GM12878 (cell line): ENCODE measurements around the gene RSPH10B2. TPM values are rescaled to one million over a fixed set of nuclear protein-coding genes. Genes with fewer than 3 reads are reported as not detected.

Source experiments
- ASH2L ChIP-seq: fragments of 300-600, 200-600 bp; sonication (generic); IDR thresholded peaks from 2 replicates; pipeline ENCODE4 v1.6.1; 2017; ENCODE audit warnings: low read depth, mild to moderate bottlenecking, borderline replicate concordance
- ATF2 ChIP-seq: IDR thresholded peaks from 2 replicates; pipeline ENCODE4 v1.6.1; 2012; ENCODE audit warnings: low read length, inconsistent platforms
- BHLHE40 ChIP-seq, 2 experiments: fragments of 450-650 bp in 1 of 2; IDR thresholded peaks; 2 replicates each; pipeline ENCODE4 v1.6.1; 2011 to 2017; ENCODE audit warnings: low read depth in 2 of 2, borderline replicate concordance in 1 of 2, improper control_type of control experiment in 1 of 2, low read length in 1 of 2, mild to moderate bottlenecking in 1 of 2
- CBFB ChIP-seq: IDR thresholded peaks from 2 replicates; pipeline ENCODE4 v1.6.1; 2016; ENCODE audit warnings: antibody characterized with exemption, low read depth
- CBX5 ChIP-seq: sonication (generic); IDR thresholded peaks from 2 replicates; pipeline ENCODE4 v1.6.1; 2016; ENCODE audit warnings: low read depth, moderate library complexity, mild to moderate bottlenecking, inconsistent platforms
- CHD1 ChIP-seq: IDR thresholded peaks from 2 replicates; pipeline ENCODE4 v1.6.1; 2012; ENCODE audit warnings: low read depth, low read length, improper control_type of control experiment
- CHD2 ChIP-seq: IDR thresholded peaks from 2 replicates; pipeline ENCODE4 v1.6.1; 2011; ENCODE audit warnings: low read depth, low read length, improper control_type of control experiment, borderline replicate concordance
- CREM ChIP-seq: IDR thresholded peaks from 2 replicates; pipeline ENCODE4 v1.6.1; 2014; ENCODE audit warnings: antibody characterized with exemption, low read depth
- HDGF ChIP-seq: fragments of 450-650 bp; IDR thresholded peaks from 2 replicates; pipeline ENCODE4 v1.6.1; 2016; ENCODE audit warnings: antibody characterized with exemption
- IKZF1 ChIP-seq: fragments of 450-650 bp; conservative IDR thresholded peaks from 2 replicates; pipeline ENCODE4 v1.6.1; 2017; ENCODE audit warnings: antibody characterized with exemption, mild to moderate bottlenecking
- MEF2A ChIP-seq: IDR thresholded peaks from 2 replicates; pipeline ENCODE4 v1.6.1; 2011; ENCODE audit warnings: low read depth, mild to moderate bottlenecking, low read length, moderate library complexity; ENCODE audit not compliant: insufficient read depth
- NFIC ChIP-seq: IDR thresholded peaks from 2 replicates; pipeline ENCODE4 v1.6.1; 2012; ENCODE audit warnings: low read depth, mild to moderate bottlenecking, inconsistent platforms, low read length, moderate library complexity
- POLR2AphosphoS2 ChIP-seq: IDR thresholded peaks from 2 replicates; pipeline ENCODE4 v1.6.1; 2011; ENCODE audit warnings: low read depth, mild to moderate bottlenecking, low read length, improper control_type of control experiment, moderate library complexity
- SMC3 ChIP-seq: IDR thresholded peaks from 2 replicates; pipeline ENCODE4 v1.6.1; 2011; ENCODE audit warnings: low read length, improper control_type of control experiment, borderline replicate concordance
- STAT3 ChIP-seq: IDR thresholded peaks from 2 replicates; pipeline ENCODE4 v1.6.1; 2011; ENCODE audit warnings: low read depth, low read length, improper control_type of control experiment
- TAF1 ChIP-seq: IDR thresholded peaks from 2 replicates; pipeline ENCODE4 v1.6.1; 2011; ENCODE audit warnings: mild to moderate bottlenecking, low read depth, low read length, borderline replicate concordance
- TCF7 ChIP-seq: IDR thresholded peaks from 2 replicates; pipeline ENCODE4 v1.6.1; 2014; ENCODE audit warnings: antibody characterized with exemption, borderline replicate concordance
- ZNF217 ChIP-seq: fragments of 450-650 bp; IDR thresholded peaks from 2 replicates; pipeline ENCODE4 v1.6.1; 2017; ENCODE audit warnings: antibody characterized with exemption, mild to moderate bottlenecking
- polyA plus RNA-seq, 11 experiments: library from polyadenylated mRNA; depleted of rRNA in 4 of 11; unstranded in 6 of 11; stranded (reverse) in 5 of 11; fragments of >200 nt; fragmentation: Nextera tagmentation in 4 of 11; fragmentation: Illumina TruSeq in 1 of 11; extraction: Ambion mirVana in 4 of 11; extraction: Trizol in 1 of 11; gene quantifications; 1 replicate in 1 of 11; 2 replicates in 10 of 11; pipeline versions ENCODE4 v1.2.1 to v1.2.3, GENCODE V29; 2011 to 2016; ENCODE audit warnings: inconsistent platforms in 2 of 11, missing spikeins in 2 of 11, low read depth in 1 of 11
- total RNA-seq, 4 experiments: library from RNA; depleted of rRNA in 3 of 4; stranded (reverse); fragments of >200 nt in 3 of 4; fragmentation: Illumina TruSeq in 1 of 4; extraction: Trizol in 1 of 4; gene quantifications; 2 replicates each; pipeline versions ENCODE4 v1.2.1 to v1.2.3, GENCODE V29; 2013 to 2021
- TF ChIP-seq, protein P1 (sequence below): fragments of 450-650 bp; IDR thresholded peaks from 2 replicates; pipeline ENCODE4 v1.6.1; 2018; ENCODE audit warnings: mild to moderate bottlenecking, low read depth, moderate library complexity; ENCODE audit not compliant: partially characterized antibody
- TF ChIP-seq, protein P2 (sequence below): fragments of 450-650 bp; IDR thresholded peaks from 2 replicates; pipeline ENCODE4 v1.6.1; 2017; ENCODE audit warnings: borderline replicate concordance
- TF ChIP-seq, protein P3 (sequence below): fragments of 150-350 bp; IDR thresholded peaks from 2 replicates; pipeline ENCODE4 v1.6.1; 2016; ENCODE audit warnings: low read depth, low read length
- TF ChIP-seq, protein P4 (sequence below): IDR thresholded peaks from 2 replicates; pipeline ENCODE4 v1.6.1; 2011; ENCODE audit warnings: low read depth, mild to moderate bottlenecking, low read length, moderate library complexity, borderline replicate concordance; ENCODE audit errors: extremely low read depth

The RSPH10B2 gene
- total and polyA plus RNA-seq, 10 of the 15 experiments (the other 5 are each of a cell fraction or from before 2014, with no cell fraction given): 0.04 to 0.34 (median 0.18) TPM; not detected in 3

DNA sequence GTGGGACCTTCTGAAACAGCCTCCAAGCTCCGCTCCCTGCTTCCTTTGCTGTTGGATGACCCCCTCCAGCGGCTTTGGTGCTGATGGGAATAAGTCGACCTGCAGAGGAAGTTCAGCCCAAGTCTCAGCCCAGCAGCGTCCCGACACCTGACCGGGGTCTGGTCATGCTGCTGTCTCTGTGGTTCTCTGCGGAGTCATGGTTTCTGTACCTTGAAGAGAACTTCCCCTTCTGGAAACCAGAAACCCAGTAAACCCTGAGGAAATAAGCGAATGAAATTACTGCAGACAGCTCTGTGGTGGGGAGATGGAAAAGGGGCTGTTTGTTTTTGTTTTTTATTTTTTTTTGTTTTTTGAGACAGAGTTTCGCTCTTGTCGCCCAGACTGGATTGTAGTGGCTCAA lies 28.9 kb upstream of the RSPH10B2 start (continued):
- TF ChIP-seq, protein P1, sequence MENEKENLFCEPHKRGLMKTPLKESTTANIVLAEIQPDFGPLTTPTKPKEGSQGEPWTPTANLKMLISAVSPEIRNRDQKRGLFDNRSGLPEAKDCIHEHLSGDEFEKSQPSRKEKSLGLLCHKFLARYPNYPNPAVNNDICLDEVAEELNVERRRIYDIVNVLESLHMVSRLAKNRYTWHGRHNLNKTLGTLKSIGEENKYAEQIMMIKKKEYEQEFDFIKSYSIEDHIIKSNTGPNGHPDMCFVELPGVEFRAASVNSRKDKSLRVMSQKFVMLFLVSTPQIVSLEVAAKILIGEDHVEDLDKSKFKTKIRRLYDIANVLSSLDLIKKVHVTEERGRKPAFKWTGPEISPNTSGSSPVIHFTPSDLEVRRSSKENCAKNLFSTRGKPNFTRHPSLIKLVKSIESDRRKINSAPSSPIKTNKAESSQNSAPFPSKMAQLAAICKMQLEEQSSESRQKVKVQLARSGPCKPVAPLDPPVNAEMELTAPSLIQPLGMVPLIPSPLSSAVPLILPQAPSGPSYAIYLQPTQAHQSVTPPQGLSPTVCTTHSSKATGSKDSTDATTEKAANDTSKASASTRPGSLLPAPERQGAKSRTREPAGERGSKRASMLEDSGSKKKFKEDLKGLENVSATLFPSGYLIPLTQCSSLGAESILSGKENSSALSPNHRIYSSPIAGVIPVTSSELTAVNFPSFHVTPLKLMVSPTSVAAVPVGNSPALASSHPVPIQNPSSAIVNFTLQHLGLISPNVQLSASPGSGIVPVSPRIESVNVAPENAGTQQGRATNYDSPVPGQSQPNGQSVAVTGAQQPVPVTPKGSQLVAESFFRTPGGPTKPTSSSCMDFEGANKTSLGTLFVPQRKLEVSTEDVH: no peak
- TF ChIP-seq MEF2A: peak; percentile 57; the same call in 1 of the 2 replicates
- peak; percentile 61 for TF ChIP-seq IKZF1
- TF ChIP-seq ASH2L: no peak
- TF ChIP-seq ZNF217: no peak
- TF ChIP-seq NFIC: peak; percentile 70; the same call in 1 of the 2 replicates
- TF ChIP-seq, protein P2, sequence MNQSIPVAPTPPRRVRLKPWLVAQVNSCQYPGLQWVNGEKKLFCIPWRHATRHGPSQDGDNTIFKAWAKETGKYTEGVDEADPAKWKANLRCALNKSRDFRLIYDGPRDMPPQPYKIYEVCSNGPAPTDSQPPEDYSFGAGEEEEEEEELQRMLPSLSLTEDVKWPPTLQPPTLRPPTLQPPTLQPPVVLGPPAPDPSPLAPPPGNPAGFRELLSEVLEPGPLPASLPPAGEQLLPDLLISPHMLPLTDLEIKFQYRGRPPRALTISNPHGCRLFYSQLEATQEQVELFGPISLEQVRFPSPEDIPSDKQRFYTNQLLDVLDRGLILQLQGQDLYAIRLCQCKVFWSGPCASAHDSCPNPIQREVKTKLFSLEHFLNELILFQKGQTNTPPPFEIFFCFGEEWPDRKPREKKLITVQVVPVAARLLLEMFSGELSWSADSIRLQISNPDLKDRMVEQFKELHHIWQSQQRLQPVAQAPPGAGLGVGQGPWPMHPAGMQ: no peak
- TF ChIP-seq, protein P3, sequence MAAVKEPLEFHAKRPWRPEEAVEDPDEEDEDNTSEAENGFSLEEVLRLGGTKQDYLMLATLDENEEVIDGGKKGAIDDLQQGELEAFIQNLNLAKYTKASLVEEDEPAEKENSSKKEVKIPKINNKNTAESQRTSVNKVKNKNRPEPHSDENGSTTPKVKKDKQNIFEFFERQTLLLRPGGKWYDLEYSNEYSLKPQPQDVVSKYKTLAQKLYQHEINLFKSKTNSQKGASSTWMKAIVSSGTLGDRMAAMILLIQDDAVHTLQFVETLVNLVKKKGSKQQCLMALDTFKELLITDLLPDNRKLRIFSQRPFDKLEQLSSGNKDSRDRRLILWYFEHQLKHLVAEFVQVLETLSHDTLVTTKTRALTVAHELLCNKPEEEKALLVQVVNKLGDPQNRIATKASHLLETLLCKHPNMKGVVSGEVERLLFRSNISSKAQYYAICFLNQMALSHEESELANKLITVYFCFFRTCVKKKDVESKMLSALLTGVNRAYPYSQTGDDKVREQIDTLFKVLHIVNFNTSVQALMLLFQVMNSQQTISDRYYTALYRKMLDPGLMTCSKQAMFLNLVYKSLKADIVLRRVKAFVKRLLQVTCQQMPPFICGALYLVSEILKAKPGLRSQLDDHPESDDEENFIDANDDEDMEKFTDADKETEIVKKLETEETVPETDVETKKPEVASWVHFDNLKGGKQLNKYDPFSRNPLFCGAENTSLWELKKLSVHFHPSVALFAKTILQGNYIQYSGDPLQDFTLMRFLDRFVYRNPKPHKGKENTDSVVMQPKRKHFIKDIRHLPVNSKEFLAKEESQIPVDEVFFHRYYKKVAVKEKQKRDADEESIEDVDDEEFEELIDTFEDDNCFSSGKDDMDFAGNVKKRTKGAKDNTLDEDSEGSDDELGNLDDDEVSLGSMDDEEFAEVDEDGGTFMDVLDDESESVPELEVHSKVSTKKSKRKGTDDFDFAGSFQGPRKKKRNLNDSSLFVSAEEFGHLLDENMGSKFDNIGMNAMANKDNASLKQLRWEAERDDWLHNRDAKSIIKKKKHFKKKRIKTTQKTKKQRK: no peak
- TF ChIP-seq SMC3: no peak
- no peak for TF ChIP-seq CHD2
- TF ChIP-seq CREM: no peak
- 0 out of 2 replicates have a peak, but pooled peaks have one; percentile 24 for TF ChIP-seq TAF1
- TF ChIP-seq STAT3: no peak
- TF ChIP-seq CBX5: peak; percentile 55; the same call in 1 of the 2 replicates
- TF ChIP-seq BHLHE40 (IDR thresholded peaks at IDR 0.05; ENCODE audit: borderline replicate concordance in 1 of 2, low read depth in 2 of 2, low read length in 1 of 2): peak; percentile 22 to 58; a peak in 1 of 4 replicates
- peak; percentile 47; the same call in 1 of the 2 replicates for TF ChIP-seq CBFB
- no peak for TF ChIP-seq POLR2AphosphoS2
- no peak for TF ChIP-seq TCF7
- TF ChIP-seq CHD1: no peak
- 0 out of 2 replicates have a peak, but pooled peaks have one; percentile 54 for TF ChIP-seq ATF2
- 0 out of 2 replicates have a peak, but pooled peaks have one; percentile 53 for TF ChIP-seq HDGF
- TF ChIP-seq, protein P4, sequence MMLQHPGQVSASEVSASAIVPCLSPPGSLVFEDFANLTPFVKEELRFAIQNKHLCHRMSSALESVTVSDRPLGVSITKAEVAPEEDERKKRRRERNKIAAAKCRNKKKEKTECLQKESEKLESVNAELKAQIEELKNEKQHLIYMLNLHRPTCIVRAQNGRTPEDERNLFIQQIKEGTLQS: no peak
